Amygdala (tissue), 56 donors: ENCODE results near the gene SFXN5.
"Not testable (repeated sequence)": the region's sequence is repeated elsewhere in the genome, so short reads cannot be mapped to it uniquely, and the experiment has no call there.

ENCODE experiments used
- DNase-seq, 56 donors: peaks; one replicate each; lab custom pipeline; 2025; lab: John Stamatoyannopoulos, UW

Gene SFXN5, protein sequence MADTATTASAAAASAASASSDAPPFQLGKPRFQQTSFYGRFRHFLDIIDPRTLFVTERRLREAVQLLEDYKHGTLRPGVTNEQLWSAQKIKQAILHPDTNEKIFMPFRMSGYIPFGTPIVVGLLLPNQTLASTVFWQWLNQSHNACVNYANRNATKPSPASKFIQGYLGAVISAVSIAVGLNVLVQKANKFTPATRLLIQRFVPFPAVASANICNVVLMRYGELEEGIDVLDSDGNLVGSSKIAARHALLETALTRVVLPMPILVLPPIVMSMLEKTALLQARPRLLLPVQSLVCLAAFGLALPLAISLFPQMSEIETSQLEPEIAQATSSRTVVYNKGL

DNA sequence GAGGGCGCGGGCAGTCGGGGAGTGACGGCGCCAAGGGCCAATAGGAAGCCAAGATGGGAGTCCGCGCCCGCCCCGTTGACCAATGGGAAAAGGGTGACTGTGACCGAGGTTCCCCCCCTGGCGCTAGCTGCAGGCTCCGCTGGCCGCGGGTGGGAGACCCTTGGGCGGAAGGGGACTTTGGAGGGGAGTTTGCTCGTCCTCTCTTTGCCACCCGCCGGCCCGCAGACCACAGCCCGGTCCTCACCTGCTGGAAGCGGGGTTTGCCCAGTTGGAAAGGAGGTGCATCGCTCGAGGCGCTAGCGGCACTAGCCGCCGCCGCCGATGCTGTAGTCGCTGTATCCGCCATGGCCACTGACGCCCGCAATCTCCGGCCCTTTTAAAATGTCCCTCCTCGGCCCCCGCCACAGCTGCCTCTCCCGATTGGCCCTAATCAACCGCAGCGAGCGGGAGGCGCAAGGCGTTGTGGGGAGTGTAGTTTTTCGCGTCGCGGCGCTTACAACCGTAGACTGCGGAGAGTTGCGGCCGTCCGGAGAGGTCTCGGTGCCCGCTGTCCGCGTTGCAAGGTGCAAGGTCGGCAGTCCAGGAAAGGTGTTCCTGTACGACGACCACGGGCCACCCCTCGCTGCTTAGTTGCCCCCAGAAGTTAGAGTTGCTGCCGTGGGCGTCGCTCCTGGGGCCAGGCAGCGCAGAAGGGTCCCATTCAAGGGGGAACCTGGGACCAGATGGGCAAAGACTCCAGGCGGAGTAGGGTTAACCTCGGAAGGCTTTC lies at the start of gene SFXN5:
Gene SFXN5 (minus strand): TSS at position 353 of the 769 bp plus-strand sequence. CDS start 7 bp downstream, at position 346.
- peak; percentile 86 to 99 (median 96) for DNase-seq

DNA sequence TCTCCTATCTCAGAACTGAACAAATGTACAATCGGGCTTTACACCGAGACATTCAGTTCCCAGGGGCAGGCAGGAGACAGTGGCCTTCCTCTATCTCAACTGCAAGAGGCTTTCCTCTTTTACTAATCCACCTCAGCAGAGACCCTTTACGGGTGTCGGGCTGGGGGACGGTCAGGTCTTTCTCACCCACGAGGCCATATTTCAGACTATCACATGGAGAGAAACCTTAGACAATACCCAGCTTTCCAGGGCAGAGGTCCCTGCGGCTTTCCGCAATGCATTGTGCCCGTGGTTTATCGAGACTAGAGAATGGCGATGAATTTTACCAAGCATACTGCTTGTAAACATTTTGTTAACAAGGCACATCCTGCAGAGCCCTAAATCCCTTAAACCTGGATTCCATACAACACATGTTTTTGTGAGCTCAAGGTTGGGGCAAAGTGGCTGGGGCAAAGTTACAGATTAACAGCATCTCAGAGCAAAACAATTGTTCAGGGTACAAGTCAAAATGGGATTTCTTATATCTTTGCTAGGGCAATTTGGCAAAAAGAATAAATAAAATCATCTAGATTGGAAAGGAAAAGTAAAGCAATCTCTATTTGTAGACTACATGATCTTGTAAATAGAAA lies 48.2 kb upstream of the SFXN5 start:
- DNase-seq = not testable (repeated sequence)

DNA sequence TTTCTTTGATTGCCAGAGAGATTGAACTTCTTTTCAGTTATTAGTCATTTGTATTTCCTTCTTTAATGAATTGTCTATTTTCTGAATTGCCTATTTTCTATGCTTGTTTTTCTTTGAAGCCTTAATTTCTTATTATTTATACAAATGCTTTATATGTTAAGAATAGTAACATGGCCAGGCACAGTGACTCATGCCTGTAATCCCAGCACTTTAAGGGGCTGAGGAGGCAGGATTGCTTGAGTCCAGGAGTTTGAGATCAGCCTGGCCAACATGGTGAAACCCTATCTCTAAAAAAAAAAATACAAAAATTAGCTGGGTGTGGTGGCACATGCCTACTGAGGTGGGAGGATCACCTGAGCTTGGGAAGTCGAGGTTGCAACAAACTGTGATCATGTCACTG lies 45.9 kb upstream of the SFXN5 start:
- DNase-seq = no peak

DNA sequence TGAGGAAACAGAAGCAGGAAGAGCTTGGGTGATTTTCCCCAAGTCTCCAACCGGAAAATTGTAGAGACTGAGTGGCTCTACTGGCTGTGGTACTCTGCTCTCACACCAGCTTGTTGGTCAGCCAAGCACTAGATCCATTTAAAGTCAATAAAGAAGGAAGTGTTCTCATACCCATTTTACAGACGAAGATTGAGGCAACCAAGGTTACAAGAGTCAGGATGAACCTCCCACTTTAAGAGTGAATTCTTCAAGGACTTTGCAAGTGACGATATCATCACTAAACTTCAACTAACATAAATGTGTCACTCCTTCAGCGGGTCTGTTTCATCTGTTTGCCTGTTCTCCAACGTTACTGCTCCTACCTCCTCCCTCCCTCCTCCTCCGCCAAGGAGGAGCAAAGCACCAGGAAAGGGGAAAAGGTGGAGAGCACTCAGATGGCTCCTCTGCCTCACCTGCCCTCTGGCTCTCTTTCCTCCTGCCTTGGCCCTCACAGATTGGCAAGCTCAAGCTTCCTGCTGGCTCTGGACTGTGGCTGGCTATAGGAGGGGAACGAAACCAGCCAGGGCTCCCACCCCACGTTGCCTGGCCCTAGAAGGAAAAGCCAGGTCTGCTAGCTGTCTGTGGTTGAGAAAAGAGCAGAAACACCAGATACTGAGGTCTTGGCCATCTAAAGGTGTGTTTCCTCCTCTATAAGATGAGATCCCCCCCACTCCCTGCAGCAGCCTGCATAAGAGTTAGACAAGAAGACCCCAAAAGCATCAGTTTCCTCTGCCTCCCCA lies 44.9 kb upstream of the SFXN5 start:
- no peak for DNase-seq

DNA sequence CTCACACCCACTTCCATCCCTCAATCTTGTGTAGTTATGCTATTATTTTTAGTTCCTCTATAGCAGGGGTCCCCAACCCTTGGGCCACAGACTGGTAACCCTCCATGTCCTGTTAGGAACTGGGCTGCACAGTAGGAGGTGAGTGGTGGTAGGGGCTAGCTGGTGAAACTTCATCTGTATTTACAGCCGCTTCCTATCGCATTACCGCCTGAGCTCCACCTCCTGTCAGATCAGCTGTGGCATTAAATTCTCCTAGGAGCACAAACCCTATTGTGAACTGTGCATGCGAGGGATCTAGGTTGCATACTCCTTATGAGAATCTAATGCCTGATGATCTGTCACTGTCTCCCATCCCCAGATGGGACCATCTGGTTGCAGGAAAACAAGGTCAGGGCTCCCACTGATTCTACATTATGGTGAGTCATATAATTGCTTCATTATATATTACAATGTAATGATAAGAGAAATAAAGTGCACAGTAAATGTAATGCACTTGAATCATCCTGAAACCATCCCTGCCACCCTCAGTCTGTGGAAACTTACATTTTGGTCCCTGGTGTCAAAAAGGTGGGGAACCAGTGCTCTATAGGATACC lies 42.9 kb upstream of the SFXN5 start:
- DNase-seq = no peak

DNA sequence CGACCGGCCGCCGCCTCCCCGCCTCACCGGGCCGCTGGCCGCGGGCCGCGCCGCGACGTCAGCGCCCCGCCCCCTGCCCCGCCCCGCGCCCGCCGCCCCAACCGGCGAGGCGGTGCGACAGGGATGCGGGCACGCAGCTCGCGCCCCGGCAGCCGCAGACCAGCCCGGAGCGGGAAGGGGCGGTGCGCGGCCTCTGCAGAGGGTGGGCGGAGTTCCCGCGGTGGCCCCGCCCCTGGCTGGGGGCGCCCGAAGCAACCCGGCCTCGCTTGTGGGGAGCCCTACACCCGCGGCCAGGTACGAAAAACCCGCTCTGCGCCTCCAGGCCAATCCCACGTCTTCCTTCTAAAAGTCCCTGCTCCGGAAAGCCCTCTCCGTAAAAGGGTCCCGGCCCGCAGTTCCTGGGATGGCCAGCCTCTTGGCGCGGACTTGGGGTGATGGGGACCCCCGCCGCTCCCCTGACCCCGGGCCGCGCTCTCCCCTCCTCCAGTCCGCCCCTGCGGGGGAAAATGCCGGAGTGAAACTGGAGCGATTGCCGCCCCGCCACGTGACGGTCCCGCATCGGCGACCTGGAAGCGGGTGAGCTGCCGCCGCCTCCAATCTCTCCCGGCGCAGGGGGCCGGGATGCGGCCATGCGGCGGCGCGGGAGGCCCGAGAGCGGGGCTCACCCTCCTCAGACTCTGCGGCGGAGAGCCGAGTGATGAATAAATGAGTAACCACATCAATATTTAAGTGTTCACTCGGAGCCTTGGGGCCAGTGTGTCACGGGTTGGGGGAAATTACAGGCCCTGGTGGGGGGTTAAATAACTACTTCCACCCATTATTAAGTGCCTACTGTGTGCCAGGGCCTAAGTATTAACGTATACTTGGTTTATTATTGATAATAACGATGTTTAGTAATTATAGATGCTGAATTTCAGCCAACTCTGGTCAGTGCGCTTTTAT lies 41.7 kb upstream of the SFXN5 start, which contains the start of gene RAB11FIP5:
Gene RAB11FIP5 (minus strand): TSS at position 36 of the 942 bp plus-strand sequence. CDS start 171 bp downstream, outside the sequence.
- peak in 47 of 56 donors; percentile 14 to 82 (median 54) for DNase-seq

DNA sequence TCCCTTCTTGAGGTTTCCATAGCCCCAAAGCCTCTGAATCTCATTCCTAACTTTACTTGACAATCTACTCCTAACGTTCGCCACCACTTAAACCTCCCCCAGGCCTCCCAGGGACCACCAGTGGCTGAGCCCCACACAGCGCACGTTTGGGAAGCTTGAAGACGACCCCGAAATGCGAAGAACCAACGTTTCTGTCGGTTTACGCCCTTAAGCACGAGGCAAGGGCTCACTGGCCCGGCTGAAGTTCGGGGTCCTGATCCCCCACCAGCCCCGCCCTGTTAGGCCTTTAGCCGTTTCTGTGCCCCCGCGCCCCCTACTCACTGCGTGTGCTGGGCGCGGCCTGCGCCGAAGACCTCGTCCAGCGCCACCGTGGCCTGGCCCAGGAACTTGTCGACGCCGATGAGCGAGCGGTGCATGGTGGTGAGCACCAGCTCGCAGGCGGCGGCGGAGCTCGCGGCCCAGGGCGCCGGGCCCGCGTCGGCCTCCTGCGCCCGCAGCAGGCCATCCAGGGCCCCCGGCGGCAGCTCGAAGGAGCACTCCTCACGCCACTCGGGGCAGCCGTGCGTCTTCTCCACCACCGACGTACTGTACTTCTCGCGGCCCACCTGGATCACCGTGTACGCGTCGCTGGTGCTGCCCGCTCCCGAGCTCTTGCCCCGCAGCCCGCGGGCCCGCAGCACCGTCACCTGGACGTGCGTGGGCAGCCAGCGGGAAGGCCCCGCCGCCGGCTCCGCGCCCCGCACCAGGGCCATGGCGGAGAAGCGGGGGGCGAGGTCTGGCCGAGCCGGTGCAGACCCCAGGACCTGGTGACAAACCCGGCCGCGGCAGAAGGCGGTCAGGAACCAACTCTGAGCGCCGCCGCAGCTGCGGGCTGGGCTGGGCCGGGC lies 40.8 kb upstream of the SFXN5 start:
- peak in 8 of 56 donors; percentile 18 to 72 (median 32) for DNase-seq

DNA sequence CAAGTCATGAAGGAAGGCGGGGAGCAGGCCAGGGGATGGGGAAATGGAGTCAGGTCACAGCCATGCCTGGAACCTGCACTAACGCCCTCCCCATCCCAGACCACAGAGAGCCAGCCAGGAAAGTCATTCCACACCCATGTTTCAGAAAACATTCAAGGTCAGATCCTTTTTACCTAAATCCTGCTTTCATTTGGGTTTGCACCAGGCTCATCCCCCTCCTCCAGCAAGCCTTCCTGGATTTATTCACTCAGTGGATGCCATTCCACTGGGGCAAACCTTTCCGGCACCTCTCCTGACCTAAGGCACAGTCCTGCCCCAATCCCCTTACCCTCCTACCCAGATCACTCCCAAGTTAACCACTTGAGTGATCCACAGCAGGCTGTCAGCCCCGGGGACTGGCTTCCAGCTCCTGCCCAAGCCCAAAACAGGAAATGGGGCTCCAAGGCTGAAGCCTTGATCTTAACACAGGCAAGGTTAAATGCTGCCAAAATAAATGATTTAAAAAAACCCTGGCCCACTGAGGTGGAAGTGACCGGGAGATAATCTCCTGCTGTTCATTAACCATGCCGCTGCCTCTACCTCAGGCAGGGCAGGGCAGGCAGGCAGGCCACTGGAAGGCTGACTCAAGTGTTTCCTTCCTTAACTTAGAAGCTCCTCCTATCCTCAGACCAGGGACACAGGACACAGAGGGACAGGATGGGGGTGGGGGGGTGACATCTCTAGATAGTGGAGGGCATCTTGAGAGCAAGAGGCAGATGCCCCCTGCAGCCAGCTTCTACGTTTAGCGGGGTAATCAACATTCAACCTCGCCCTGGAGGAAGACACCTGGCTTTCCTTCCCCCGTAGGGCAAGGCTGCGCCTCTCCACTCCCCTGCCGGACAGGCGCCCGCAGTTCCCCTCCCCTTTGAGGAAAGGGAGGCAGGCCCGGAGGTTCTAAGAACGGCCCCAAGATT lies 39.8 kb upstream of the SFXN5 start:
- no peak for DNase-seq

DNA sequence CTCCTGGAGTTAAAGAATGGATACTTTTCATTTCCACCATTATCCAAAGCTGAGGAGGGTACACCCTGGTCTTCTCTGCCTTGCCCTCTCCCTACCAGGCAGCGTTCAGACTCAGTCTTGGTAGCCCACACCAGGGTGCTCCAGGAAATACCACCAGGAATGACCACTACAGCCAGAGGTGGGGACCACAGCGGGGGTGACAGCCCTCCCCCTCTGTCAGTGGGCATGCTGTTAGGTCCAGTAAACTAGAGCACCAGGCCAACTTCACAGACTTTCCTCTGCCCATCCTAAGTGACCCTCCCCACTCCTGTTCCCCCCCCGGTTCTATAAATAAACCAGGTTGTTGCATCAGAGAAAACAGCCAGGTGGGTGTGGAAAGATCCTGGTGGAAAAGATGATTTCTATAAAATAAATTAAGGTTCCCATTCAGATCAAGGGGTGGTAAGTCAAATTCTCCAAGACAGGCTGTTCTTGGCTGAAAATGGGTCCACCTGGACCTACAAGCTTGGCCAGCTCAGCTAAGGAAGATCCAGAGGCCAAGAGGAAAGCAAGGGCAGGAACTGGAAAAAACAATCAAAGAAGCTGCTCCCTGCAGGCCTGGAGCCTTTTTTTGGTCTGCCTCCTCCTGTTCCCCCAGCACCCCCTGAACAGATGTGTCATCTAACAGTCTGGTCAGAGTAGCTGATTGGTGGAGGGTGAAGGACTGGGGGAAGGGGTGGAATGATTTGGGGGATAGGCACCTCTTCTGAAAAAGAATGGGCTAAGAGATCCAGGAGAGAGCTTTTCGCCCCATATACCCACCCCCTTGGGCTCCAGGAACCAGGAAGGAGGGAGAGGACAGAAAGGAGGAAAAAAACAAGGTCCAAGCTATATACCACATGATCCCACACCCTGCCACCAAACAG lies 38.9 kb upstream of the SFXN5 start:
- no peak for DNase-seq

DNA sequence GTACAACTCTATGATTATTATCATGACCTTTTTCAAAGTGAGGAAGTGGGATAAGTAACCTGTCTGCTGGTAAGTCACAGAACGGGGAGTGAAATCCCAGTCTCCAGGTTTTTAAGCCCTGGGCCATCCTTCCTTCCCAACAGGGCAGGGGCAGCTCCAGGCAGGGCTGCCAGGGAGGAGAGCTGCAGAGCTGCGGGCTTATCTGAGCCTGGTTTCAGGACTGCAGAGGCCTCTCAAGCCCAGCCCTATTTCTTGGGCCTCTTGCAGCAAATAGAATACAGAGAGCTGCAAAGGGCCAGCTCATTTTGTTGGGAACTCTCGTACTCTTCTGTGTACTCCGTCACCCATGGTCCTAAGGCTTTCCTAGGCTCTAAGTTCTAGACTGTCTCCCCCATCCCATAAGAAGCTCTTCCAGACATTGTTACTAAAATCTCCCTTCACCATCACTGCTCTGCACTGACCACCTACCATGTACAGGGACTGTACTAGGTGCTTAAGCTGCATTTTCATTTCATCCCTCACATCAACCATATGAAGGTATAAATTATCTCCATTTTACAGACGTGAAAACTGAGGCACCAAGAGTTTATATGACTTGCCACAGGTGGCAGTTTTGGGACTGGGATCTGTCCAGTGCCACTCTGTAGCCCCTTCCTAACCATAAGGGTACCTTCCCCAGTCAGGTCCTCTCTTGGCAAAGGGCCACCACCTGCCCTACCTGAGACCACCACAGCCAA lies 38.1 kb upstream of the SFXN5 start:
- DNase-seq = no peak

DNA sequence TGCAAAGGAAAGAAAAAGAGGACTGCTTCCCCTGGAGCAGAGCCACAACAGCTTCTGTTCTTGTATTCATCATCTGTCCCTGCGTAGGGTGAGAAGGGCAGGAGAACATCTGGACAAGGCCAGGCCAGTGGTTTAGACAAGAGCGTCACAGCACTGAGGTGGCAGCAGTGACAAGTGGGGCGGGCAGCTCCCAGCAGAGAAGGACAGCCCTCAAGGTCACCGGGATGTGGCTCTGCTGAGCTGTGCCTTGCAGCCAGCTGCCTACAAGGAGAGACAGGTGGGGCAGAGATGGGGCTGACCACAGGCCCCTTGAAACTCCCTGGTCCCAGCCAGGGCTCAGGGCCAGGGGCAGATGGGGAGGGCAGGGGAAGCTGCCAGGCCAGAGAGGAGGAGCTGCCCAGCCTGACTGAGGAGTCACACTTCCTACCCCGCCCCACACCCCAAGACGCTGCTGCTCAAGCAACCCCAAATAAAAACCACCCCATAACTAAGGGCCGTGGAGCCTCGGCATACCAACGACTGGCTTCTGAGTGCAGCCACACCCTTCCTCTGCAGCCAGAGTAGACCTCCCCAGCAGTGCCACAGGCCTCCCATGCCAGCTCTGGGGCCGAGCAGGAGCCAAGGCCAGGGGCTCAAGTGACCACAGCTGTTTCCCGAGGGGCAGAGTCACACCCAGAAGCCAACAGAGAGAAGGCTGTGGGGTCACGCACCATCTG lies 35.9 kb upstream of the SFXN5 start:
- DNase-seq = no peak

DNA sequence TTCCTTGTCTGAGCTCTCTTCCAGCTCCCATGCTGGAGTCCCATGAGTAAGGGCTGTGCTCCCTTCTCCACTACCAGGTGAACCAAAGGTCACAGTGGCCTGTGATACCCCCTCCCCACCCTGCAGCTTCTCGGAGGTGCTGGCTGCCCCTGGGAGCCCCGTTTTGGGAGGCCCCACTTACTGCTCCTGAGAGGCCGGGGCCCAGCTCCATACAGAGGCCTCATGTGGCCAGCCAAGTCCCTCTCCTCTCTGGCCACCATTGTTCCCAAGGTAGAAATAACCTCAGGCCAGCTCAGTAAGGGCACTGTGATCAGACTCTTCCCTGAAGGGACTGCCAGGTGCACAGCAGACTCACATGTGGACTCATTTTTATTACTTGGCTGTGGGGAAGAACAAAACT lies 35.3 kb upstream of the SFXN5 start:
- DNase-seq = no peak

DNA sequence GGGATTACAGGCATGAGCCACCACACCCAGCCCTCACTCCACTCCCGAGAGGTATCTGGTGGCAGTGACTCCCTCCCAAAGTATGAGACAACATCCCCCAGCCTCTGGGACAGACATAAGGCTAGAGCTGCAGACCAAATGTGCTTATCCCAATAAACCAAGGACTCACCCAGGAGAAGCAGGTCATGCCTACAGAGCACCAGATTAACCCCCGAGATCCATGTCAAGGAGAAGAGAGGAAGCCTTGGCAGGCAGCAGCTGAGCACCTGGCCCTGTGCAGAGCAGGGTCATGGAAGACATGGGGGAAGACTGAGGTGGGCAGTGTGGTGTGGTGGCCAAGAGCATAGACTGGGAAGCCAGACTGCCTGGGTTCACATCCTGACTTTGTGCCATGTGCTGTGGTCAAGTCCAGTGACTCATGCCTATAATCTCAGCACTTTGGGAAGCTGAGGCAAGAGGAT lies 34.0 kb upstream of the SFXN5 start:
- no peak for DNase-seq

DNA sequence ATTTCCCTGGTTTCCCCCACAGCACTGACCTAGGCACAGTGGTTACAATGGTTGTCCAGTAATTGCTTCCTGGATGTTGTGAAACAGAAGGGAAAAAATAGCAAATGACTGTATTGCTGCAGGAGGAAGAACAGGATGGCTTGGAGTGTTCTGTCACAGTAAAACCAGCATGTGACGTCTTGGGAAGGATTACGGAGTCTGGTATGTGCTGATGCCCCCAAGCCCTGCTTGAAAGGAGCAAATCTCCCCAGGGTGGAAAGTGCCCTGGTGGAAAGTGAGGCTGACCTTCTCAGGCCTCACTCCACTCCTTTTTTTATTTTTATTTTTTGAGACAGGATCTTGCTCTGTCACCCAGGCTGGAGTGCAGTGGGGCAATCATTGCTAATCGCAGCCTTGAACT lies 33.4 kb upstream of the SFXN5 start:
- no peak for DNase-seq
